Subcutaneous adipose tissue (tissue), 4 donors: Measurements from ENCODE around the gene CUL1. TPM values are rescaled to one million over a fixed set of nuclear protein-coding genes. Genes with fewer than 3 reads are reported as not detected.

ENCODE experiments used
- CTCF ChIP-seq: fragments of 450-650 bp; IDR thresholded peaks from one replicate; pipeline ENCODE4 v1.5.1; 2016; ENCODE audit warnings: low read depth, mild to moderate bottlenecking, control low read depth, antibody characterized with exemption, moderate library complexity
- total RNA-seq, 4 donors: library from RNA; depleted of rRNA; stranded (reverse); fragments of >200 nt; gene quantifications; one replicate each; pipeline ENCODE4 v1.1.0, GENCODE V29; 2016

Gene CUL1
- total RNA-seq, 4 donors from 2014 or later, result 54.1 to 66.4 (median 57.5) TPM

DNA sequence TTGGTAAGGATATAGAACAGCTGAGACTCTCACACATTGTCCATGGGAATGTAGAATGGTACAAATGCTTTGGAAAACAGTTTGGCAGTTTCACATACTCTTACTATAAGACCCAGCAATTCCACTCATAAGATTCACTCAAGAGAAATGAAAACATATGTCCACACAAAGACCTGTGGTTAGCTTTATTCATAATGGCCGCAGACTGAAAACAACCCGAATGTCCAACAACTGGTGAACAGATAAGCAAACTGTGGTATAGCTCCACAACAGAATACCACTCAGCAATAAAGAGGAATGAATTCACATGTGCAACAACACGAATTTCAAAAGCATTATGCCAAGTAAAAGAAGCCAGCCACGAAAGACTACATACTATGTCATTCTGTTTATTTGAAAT, 33.5 kb upstream of the CUL1 start:
- no peak for TF ChIP-seq CTCF

DNA sequence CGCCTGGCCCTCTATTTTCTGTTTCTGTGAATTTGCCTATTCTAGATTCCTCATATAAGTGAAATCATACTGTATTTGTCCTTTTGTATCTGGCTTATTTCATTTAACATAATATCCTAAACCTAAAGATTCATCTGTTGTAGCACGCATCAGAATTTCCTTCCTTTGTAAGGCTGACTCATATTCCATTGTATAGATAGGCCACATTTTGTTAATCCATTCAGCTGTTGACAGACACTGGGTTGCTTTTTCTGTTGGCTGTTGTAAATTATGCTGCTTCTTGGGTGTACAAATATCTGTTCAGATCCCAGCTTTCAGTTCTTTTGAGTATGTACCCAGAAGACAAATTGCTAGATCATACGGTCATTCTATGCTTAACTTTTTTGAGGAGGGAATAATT, 28.8 kb upstream of the CUL1 start:
- TF ChIP-seq CTCF, result no peak

- TF ChIP-seq CTCF, result no peak
Observed at GRCh38 chr7:148670374-148670773, 28.3 kb upstream of the CUL1 start.

DNA sequence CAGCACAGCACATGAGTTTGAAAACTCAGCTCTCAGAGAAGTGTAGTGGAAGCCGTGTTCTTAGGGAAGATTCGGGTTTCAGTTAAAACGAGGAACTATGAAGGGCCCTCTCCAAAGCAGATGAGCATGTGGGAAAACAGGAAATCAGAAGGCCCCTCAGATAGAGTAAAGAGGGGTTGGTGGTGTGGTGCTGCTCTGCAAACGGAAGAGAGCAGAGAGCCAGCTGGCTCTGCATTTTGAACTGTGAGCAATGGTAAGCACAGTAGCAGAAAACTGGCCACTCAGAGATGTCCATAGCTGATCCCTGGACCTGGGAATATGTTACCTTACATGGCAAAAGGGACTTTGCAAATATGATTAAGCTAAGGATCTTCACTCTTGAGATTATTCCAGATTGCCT, 27.9 kb upstream of the CUL1 start:
- no peak for TF ChIP-seq CTCF

DNA sequence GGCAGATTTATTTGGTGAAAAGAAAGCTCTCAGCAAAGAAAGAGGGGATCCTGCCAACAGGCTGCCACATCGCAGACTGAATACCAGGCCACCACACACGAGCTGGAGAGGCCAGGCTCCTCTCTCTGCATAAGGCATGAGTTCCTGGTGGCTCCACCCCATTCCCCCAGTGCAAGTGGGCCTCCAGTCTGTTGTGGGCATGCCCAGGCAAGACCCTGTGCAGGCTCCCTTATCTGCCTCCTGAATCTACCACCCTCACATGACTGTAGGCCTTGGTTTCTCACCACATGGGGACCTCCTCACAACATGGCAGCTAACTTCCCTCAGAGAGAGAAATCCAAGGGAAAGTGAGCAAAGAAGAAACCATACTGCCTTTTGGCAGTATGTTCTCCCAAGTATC, 26.7 kb upstream of the CUL1 start:
- TF ChIP-seq CTCF, result no peak

GRCh38 chr7:148674689-148675088, 24.0 kb upstream of the CUL1 start:
- no peak for TF ChIP-seq CTCF

DNA sequence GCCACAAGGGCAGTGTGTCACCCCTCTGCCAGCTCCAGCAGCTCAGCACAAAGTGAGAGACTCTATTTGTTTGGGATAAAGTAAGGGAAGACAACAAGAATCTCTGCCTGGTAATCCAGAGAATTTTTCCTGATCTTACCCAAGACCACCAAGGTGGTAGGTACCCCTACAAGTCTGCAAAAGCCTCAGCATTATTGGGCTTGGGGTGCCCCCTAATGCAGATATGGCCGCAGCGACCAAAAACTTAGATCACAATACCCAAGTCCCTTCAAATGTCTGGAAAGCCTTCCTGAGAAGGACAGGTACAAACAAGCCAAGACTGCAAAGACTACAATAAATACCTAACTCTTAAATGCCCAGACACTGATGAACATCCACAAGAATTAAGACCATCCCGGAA, 22.4 kb upstream of the CUL1 start:
- no peak for TF ChIP-seq CTCF

DNA sequence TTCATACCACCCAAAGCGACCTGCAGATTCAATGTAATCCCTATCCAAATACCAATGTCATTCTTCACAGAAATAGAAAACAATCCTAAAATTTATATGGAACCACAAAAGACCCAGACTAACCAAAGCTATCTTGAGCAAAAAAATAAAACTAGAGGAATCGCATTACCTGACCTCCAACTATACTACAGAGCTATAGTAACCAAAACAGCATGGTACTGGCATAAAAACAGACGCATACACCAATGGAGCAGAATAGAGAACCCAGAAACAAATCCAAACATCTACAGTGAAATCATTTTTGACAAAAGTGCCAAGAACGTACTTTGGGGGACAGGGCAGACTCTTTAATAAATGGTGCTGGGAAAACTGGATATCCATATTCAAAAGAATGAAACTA, 16.9 kb upstream of the CUL1 start:
- no peak for TF ChIP-seq CTCF
